HUES64 (cell line): ENCODE measurements around the gene LASP1NB.

Experiments used
- H3K27ac ChIP-seq: 2 replicates; pipeline ENCODE4 v1.7.0; 2013; ENCODE audit warnings: low read depth, low read length, inconsistent platforms
- H3K27me3 ChIP-seq: 2 replicates; pipeline ENCODE4 v1.6.1; 2013; ENCODE audit warnings: mild to moderate bottlenecking, low read length; ENCODE audit not compliant: insufficient read depth
- H3K36me3 ChIP-seq: 2 replicates; pipeline ENCODE4 v1.6.1; 2013; ENCODE audit warnings: mild to moderate bottlenecking, low read length; ENCODE audit not compliant: insufficient read depth
- H3K4me1 ChIP-seq: 2 replicates; pipeline ENCODE4 v1.6.1; 2013; ENCODE audit warnings: mild to moderate bottlenecking, low read length, moderate library complexity; ENCODE audit not compliant: insufficient read depth
- H3K4me3 ChIP-seq: 2 replicates; pipeline ENCODE4 v1.5.1; 2013; ENCODE audit warnings: mild to moderate bottlenecking, low read length, moderate library complexity
- H3K9ac ChIP-seq: 2 replicates; pipeline ENCODE4 v1.6.1; 2013; ENCODE audit warnings: mild to moderate bottlenecking, low read depth, low read length
- H3K9me3 ChIP-seq: 2 replicates; pipeline ENCODE4 v1.6.1; 2013; ENCODE audit warnings: low read depth, low read length; ENCODE audit not compliant: insufficient read depth
- WGBS: fragments of 150-250, 120-280 bp; methylation state at CpG from one replicate; pipeline ENCODE4 v1.1.7; 2013; ENCODE audit warnings: missing lambda C conversion rate; 5-methylcytosine and 5-hydroxymethylcytosine counted together

The LASP1NB gene

GRCh38 chr17:38897671-38898290 is 27.6 kb upstream of the LASP1NB start:
- no peak overlapping the region for H3K9ac ChIP-seq
- 81% methylated on average over 12 of the region's 12 CpGs for WGBS
- no peaks in the 10 kb centered on the region for H3K9me3 ChIP-seq
- no peaks in the 10 kb centered on the region for H3K27me3 ChIP-seq
- peaks cover 30% of the 10 kb centered on the region for H3K36me3 ChIP-seq
- H3K27ac ChIP-seq: no peak overlapping the region
- peaks cover 4% of the 10 kb centered on the region; the same call in 1 of the 2 replicates for H3K4me1 ChIP-seq
- no peak overlapping the region for H3K4me3 ChIP-seq

DNA sequence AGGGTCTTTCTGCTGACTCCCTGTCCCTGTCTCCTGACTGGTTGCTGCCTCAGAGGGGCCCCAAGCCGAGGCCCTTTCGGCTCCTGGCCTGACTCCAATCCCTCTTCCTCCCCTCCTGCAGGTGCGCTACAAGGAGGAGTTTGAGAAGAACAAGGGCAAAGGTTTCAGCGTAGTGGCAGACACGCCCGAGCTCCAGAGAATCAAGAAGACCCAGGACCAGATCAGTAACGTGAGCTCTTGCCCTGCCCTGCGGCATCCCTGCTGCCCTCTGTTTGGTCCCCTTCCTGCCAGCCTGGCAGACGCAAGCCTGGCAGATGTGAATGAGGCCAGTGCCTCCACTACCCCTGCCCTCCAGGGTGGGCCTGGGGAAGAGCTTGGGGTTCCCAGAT is 27.1 kb upstream of the LASP1NB start:
- H3K4me3 ChIP-seq: no peak overlapping the region
- H3K27me3 ChIP-seq: no peaks in the 10 kb centered on the region
- peaks cover 4% of the 10 kb centered on the region; the same call in 1 of the 2 replicates for H3K4me1 ChIP-seq
- 82% methylated on average over 9 of the region's 9 CpGs for WGBS
- no peaks in the 10 kb centered on the region for H3K9me3 ChIP-seq
- H3K27ac ChIP-seq: no peak overlapping the region
- H3K9ac ChIP-seq: no peak overlapping the region
- H3K36me3 ChIP-seq: peaks cover 30% of the 10 kb centered on the region

GRCh38 chr17:38898812-38899348 is 26.5 kb upstream of the LASP1NB start:
- H3K4me3 ChIP-seq: no peak overlapping the region
- no peak overlapping the region for H3K27ac ChIP-seq

DNA sequence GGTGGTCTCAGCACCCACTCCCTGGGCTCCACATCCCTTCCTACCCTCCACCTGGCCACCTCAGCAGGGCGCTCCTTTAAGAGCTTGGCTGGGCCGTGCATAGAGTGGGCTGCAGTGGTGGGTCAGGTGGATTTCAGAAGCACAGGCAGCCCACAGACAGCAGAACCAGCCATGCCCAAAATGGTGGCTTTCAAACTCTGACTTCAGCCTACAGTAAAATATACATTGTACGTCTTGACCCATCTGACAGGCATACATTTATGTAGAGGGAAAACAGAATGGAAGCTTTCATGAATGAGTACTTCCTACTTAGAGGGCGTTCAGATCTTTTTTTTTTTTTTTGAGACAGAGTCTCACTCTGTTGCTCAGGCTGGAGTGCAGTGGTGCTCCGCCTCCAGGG is 26.0 kb upstream of the LASP1NB start:
- no peak overlapping the region for H3K4me3 ChIP-seq
- H3K27me3 ChIP-seq: no peaks in the 10 kb centered on the region
- H3K9me3 ChIP-seq: no peaks in the 10 kb centered on the region
- H3K36me3 ChIP-seq: peaks cover 39% of the 10 kb centered on the region
- H3K27ac ChIP-seq: no peak overlapping the region
- no peak overlapping the region for H3K9ac ChIP-seq
- peaks cover 4% of the 10 kb centered on the region; the same call in 1 of the 2 replicates for H3K4me1 ChIP-seq
- WGBS: 94% methylated on average over 5 of the region's 5 CpGs

More at GRCh38 chr17:38898812-38899348, 26.5 kb upstream of the LASP1NB start:
- no peaks in the 10 kb centered on the region for H3K9me3 ChIP-seq
- WGBS: 92% methylated on average over 11 of the region's 11 CpGs
- H3K36me3 ChIP-seq: peaks cover 36% of the 10 kb centered on the region
- no peaks in the 10 kb centered on the region for H3K27me3 ChIP-seq
- H3K4me1 ChIP-seq: peaks cover 4% of the 10 kb centered on the region; the same call in 1 of the 2 replicates
- H3K9ac ChIP-seq: no peak overlapping the region

- Histone ChIP-seq H3K36me3 (peaks cover 45% of the 10 kb centered on the region), H3K4me1 (peaks cover 4% of the 10 kb centered on the region; the same call in 1 of the 2 replicates), H3K9ac (peak overlapping the region; percentile 33; the same call in 1 of the 2 replicates), H3K4me3 (no peak overlapping the region), H3K27ac (0 out of 2 replicates have a peak overlapping the region, but pooled peaks have one; percentile 58), H3K9me3 (no peaks in the 10 kb centered on the region), H3K27me3 (no peaks in the 10 kb centered on the region)
- 58% methylated on average over 10 of the region's 10 CpGs for WGBS
Measured at GRCh38 chr17:38900978-38901656, 24.3 kb upstream of the LASP1NB start.

GRCh38 chr17:38903404-38903803 is 22.0 kb upstream of the LASP1NB start:
- Histone ChIP-seq H3K27ac (no peak overlapping the region), H3K4me1 (peaks cover 14% of the 10 kb centered on the region; the same call in 1 of the 2 replicates), H3K27me3 (no peaks in the 10 kb centered on the region), H3K9ac (no peak overlapping the region), H3K9me3 (no peaks in the 10 kb centered on the region), H3K36me3 (peaks cover 32% of the 10 kb centered on the region), H3K4me3 (no peak overlapping the region)
- WGBS: 96% methylated on average over 6 of the region's 6 CpGs

GRCh38 chr17:38904892-38905291 is 20.5 kb upstream of the LASP1NB start:
- no peak overlapping the region for H3K4me3 ChIP-seq
- no peaks in the 10 kb centered on the region for H3K9me3 ChIP-seq
- H3K27ac ChIP-seq: no peak overlapping the region
- no peaks in the 10 kb centered on the region for H3K27me3 ChIP-seq
- peaks cover 26% of the 10 kb centered on the region for H3K36me3 ChIP-seq
- WGBS: 97% methylated on average over 2 of the region's 3 CpGs
- peaks cover 16% of the 10 kb centered on the region; the same call in 1 of the 2 replicates for H3K4me1 ChIP-seq
- no peak overlapping the region for H3K9ac ChIP-seq

GRCh38 chr17:38905375-38905774 is 20.0 kb upstream of the LASP1NB start:
- no peak overlapping the region for H3K27ac ChIP-seq
- peaks cover 28% of the 10 kb centered on the region for H3K36me3 ChIP-seq
- H3K9me3 ChIP-seq: no peaks in the 10 kb centered on the region
- H3K27me3 ChIP-seq: no peaks in the 10 kb centered on the region
- H3K4me3 ChIP-seq: no peak overlapping the region
- peaks cover 16% of the 10 kb centered on the region; the same call in 1 of the 2 replicates for H3K4me1 ChIP-seq
- no peak overlapping the region for H3K9ac ChIP-seq
- WGBS: 95% methylated on average over 10 of the region's 10 CpGs

- H3K9ac ChIP-seq: no peak overlapping the region
- no peak overlapping the region for H3K4me3 ChIP-seq
- H3K27ac ChIP-seq: no peak overlapping the region
- H3K4me1 ChIP-seq: peaks cover 12% of the 10 kb centered on the region; the same call in 1 of the 2 replicates
- WGBS: 82% methylated on average over 6 of the region's 7 CpGs
- H3K9me3 ChIP-seq: no peaks in the 10 kb centered on the region
- peaks cover 33% of the 10 kb centered on the region for H3K36me3 ChIP-seq
- H3K27me3 ChIP-seq: no peaks in the 10 kb centered on the region
Measured at GRCh38 chr17:38906460-38907228, 18.8 kb upstream of the LASP1NB start.

- Histone ChIP-seq H3K4me3 (no peak overlapping the region), H3K36me3 (peaks cover 30% of the 10 kb centered on the region), H3K27ac (no peak overlapping the region)
Measured at GRCh38 chr17:38907930-38908675, 17.3 kb upstream of the LASP1NB start.

More at GRCh38 chr17:38907930-38908675, 17.3 kb upstream of the LASP1NB start:
- H3K9me3 ChIP-seq: no peaks in the 10 kb centered on the region
- peaks cover 12% of the 10 kb centered on the region; the same call in 1 of the 2 replicates for H3K4me1 ChIP-seq
- H3K27me3 ChIP-seq: no peaks in the 10 kb centered on the region
- H3K9ac ChIP-seq: no peak overlapping the region
- WGBS: 76% methylated on average over 15 of the region's 15 CpGs
